HepG2 (cell line): ENCODE results near the gene ASTN2. TPM values are rescaled to one million over a fixed set of nuclear protein-coding genes. Genes with fewer than 3 reads are reported as not detected.

ENCODE experiments used
- ATAC-seq: fragments of 200-7000 bp; cut with Tn5 transposase; 3 replicates; pipeline ENCODE4 v1.9.1; 2020; ENCODE audit warnings: mild to moderate bottlenecking, moderate library complexity
- BruUV-seq: library from RNA; stranded (reverse); fragments of 400-500 nt; replicated peaks from 2 replicates; lab custom pipeline; 2021; lab: Mats Ljungman, UMichigan
- CTCF ChIA-PET: fragments of 300-600 bp; formaldehyde crosslinking; extraction: SDS; loops from one replicate; lab custom pipeline; 2021; ENCODE audit warnings: low total read pairs, inconsistent platforms, low intra/inter-chr PET ratio; lab: Yijun Ruan, JAX
- POLR2A ChIA-PET: fragments of 350-600 bp; sonication (Branson Sonifier 250); formaldehyde crosslinking; loops from one replicate; lab custom pipeline; 2020; ENCODE audit warnings: antibody characterized with exemption, inconsistent platforms; lab: Yijun Ruan, JAX
- DNase-seq: peaks from one replicate; pipeline ENCODE4 v3.0.0-alpha.2; 2015; ENCODE audit warnings: low spot score
- FAIRE-seq: peaks from 3 replicates; lab custom pipeline; 2011; peaks lifted over from hg19 to GRCh38; lab: Jason Lieb, UNC
- H2AFZ ChIP-seq: one replicate; pipeline ENCODE4 v1.6.1; 2011; ENCODE audit warnings: low read length, inconsistent platforms
- H3K27ac ChIP-seq: fragments of 300-600 bp; 3 replicates; pipeline ENCODE4 v1.8.0; 2011; ENCODE audit warnings: mixed run types, mild to moderate bottlenecking, mixed read lengths, low read length, inconsistent platforms; ENCODE audit not compliant: insufficient read depth; ENCODE audit errors: extremely low read length
- H3K27me3 ChIP-seq, 2 experiments: fragments of 200-600 bp in 1 of 2; 2 replicates in 1 of 2; 3 replicates in 1 of 2; pipeline versions ENCODE4 v1.6.0 to v1.8.0; 2011; ENCODE audit warnings: low read length in 2 of 2, mild to moderate bottlenecking in 2 of 2, moderate library complexity in 2 of 2, inconsistent platforms in 1 of 2; ENCODE audit not compliant: insufficient read depth in 2 of 2, control insufficient read depth in 1 of 2
- H3K36me3 ChIP-seq, 2 experiments: fragments of 200-600 bp in 1 of 2; replicated peaks in 1 of 2; 2 replicates in 1 of 2; 3 replicates in 1 of 2; pipeline versions ENCODE4 v1.5.1 to v1.8.0; 2011; ENCODE audit warnings: low read length in 2 of 2, inconsistent platforms in 1 of 2; ENCODE audit not compliant: insufficient read depth in 2 of 2, control insufficient read depth in 1 of 2
- H3K4me1 ChIP-seq: 2 replicates; pipeline ENCODE4 v1.5.1; 2012; ENCODE audit warnings: low read length, inconsistent platforms; ENCODE audit not compliant: insufficient read depth
- H3K4me2 ChIP-seq: 2 replicates; pipeline ENCODE4 v1.6.0; 2011; ENCODE audit warnings: low read depth, low read length, inconsistent platforms
- H3K4me3 ChIP-seq, 3 experiments: fragments of 200-600 bp in 1 of 3; sonication (generic), shearing (Covaris generic) in 1 of 3; replicated peaks in 1 of 3; 2 replicates each; pipeline ENCODE4 v1.5.1; 2011 to 2016; ENCODE audit warnings: low read length in 3 of 3, inconsistent platforms in 2 of 3, low read depth in 2 of 3, mild to moderate bottlenecking in 2 of 3, control low read depth in 1 of 3, mixed read lengths in 1 of 3; ENCODE audit not compliant: insufficient read depth in 1 of 3
- H3K79me2 ChIP-seq: one replicate; pipeline ENCODE4 v1.6.1; 2011; ENCODE audit warnings: low read length, inconsistent platforms; ENCODE audit not compliant: insufficient read depth
- H3K9ac ChIP-seq: 2 replicates; pipeline ENCODE4 v1.6.0; 2011; ENCODE audit warnings: mild to moderate bottlenecking, low read depth, low read length, inconsistent platforms; ENCODE audit not compliant: insufficient read depth
- H3K9me3 ChIP-seq: 2 replicates; pipeline ENCODE4 v1.5.1; 2012; ENCODE audit warnings: mild to moderate bottlenecking, low read length
- H4K20me1 ChIP-seq: 2 replicates; pipeline ENCODE4 v1.6.0; 2011; ENCODE audit warnings: inconsistent platforms, mild to moderate bottlenecking, low read length, moderate library complexity; ENCODE audit not compliant: insufficient read depth
- ARID4A ChIP-seq: sonication (generic); formaldehyde crosslinking; IDR thresholded peaks from 2 replicates; pipeline ENCODE4 v1.5.0; 2020; ENCODE audit warnings: mild to moderate bottlenecking, missing genetic modification reagents, borderline replicate concordance
- ATF7 ChIP-seq, 2 experiments: fragments of 450-650 bp in 1 of 2; sonication (generic) in 1 of 2; formaldehyde crosslinking in 1 of 2; IDR thresholded peaks; 2 replicates each; pipeline versions ENCODE4 v1.4.0 to v1.6.1; 2016 to 2020; ENCODE audit warnings: antibody characterized with exemption in 1 of 2, mild to moderate bottlenecking in 1 of 2, missing genetic modification reagents in 1 of 2
- BRCA1 ChIP-seq: sonication (generic); formaldehyde crosslinking; IDR thresholded peaks from 2 replicates; pipeline ENCODE4 v1.4.0; 2020; ENCODE audit warnings: missing genetic modification reagents
- KAT8 ChIP-seq: IDR thresholded peaks from 2 replicates; pipeline ENCODE4 v1.6.1; 2016; ENCODE audit warnings: missing genetic modification reagents, missing compliant biosample characterization
- SIN3A ChIP-seq: IDR thresholded peaks from 2 replicates; pipeline ENCODE4 v1.6.1; 2011; ENCODE audit warnings: low read depth, mild to moderate bottlenecking, control low read depth, low read length, borderline replicate concordance
- ZNF496 ChIP-seq: sonication (generic); formaldehyde crosslinking; IDR thresholded peaks from 2 replicates; pipeline ENCODE4 v1.8.1; 2023; ENCODE audit warnings: mild to moderate bottlenecking, moderate library complexity, missing genetic modification reagents; ENCODE audit not compliant: insufficient replicate concordance
- ZNF713 ChIP-seq: sonication (generic); formaldehyde crosslinking; IDR thresholded peaks from 2 replicates; pipeline ENCODE4 v1.4.0; 2020; ENCODE audit warnings: mild to moderate bottlenecking, missing genetic modification reagents
- WGBS: methylation state at CpG from one replicate; pipeline ENCODE4 v1.1.6; 2017; ENCODE audit warnings: low lambda C conversion rate; 5-methylcytosine and 5-hydroxymethylcytosine counted together
- in situ Hi-C: cut with HindIII; loops from 2 replicates; pipeline ENCODE4 v1.10.0; 2017; ENCODE audit warnings: low pct_unique_long_range_greater_than_20kb; ENCODE audit not compliant: extremely low pct_ligation_motif_present
- intact Hi-C: fragments of 100-400 bp; cut with micrococcal nuclease; formaldehyde crosslinking; loops from one replicate; pipeline ENCODE4 v1.10.0; 2022; ENCODE audit not compliant: unreplicated experiment
- polyA plus RNA-seq, 8 experiments: library from polyadenylated mRNA; depleted of rRNA in 3 of 8; stranded (reverse) in 7 of 8; unstranded in 1 of 8; fragments of >200 nt; fragmentation: Illumina TruSeq in 4 of 8; extraction: Trizol in 4 of 8; gene quantifications; 2 replicates each; pipeline versions ENCODE4 v1.2.1 to v1.2.3, GENCODE V29; 2011 to 2016; ENCODE audit warnings: low read depth in 4 of 8, missing spikeins in 1 of 8, mixed read lengths in 1 of 8; ENCODE audit not compliant: insufficient read depth in 1 of 8
- total RNA-seq, 5 experiments: library from RNA; depleted of rRNA; stranded (reverse); fragments of >200 nt; fragmentation: Illumina TruSeq; extraction: Trizol; gene quantifications; 2 replicates each; pipeline ENCODE4 v1.2.3, GENCODE V29; 2016; ENCODE audit warnings: low read depth in 1 of 5

Gene ASTN2
- total and polyA plus RNA-seq, 2 of the 13 experiments (the other 11 are each of a cell fraction or from before 2014, with no cell fraction given): 5.2 to 13.5 TPM

- in situ Hi-C loops: no loop called here
- FAIRE-seq: no peak
- POLR2A ChIA-PET: no interaction called here
- Histone ChIP-seq H3K4me3 (no peak overlapping the region), H3K27me3 (peaks cover 0 to 3% of the 10 kb centered on the region in 2 experiments; a peak in 1 of 5 replicates), H3K36me3 (no peaks in the 10 kb centered on the region), H3K79me2 (no peaks in the 10 kb centered on the region), H3K4me1 (no peaks in the 10 kb centered on the region), H4K20me1 (no peaks in the 10 kb centered on the region), H2AFZ (no peak overlapping the region), H3K4me2 (no peak overlapping the region), H3K9ac (no peak overlapping the region), H3K9me3 (no peaks in the 10 kb centered on the region), H3K27ac (no peak overlapping the region)
- ATAC-seq: no peak
- CTCF ChIA-PET: no interaction called here
- WGBS: 0% methylated on average over 4 of the region's 4 CpGs
- TF ChIP-seq ZNF496 (CRISPR knock-in tag) (no peak), ATF7 (IDR thresholded peaks at IDR 0.05) (no peak), ATF7 (CRISPR knock-in tag; IDR thresholded peaks at IDR 0.05) (no peak), ZNF713 (CRISPR knock-in tag) (no peak), KAT8 (CRISPR knock-in tag) (no peak), SIN3A (no peak), ARID4A (CRISPR knock-in tag) (no peak), BRCA1 (CRISPR knock-in tag) (no peak)
- no peak for DNase-seq
- intact Hi-C loops: no loop called here
- no TSS peak for BruUV-seq
These were observed 149.6 kb downstream of the ASTN2 start for GRCh38 chr9:117265253-117265652.
